ENCODE results near the gene MOB3A.

The MOB3A gene

GRCh38 chr19:2044709-2045500 is 51.2 kb downstream of the MOB3A start:
- FAIRE-seq = no peak
- DNase-seq (ENCODE audit: insufficient read length) = no peak
- TF ChIP-seq POLR2A (IDR thresholded peaks at IDR 0.05; ENCODE audit: low read depth, low read length) (no peak), TAF1 (IDR thresholded peaks at IDR 0.05; ENCODE audit: borderline replicate concordance, low read depth, low read length) (no peak), POLR2AphosphoS5 (IDR thresholded peaks at IDR 0.05; ENCODE audit: low read depth, low read length) (no peak)

- DNase-seq (ENCODE audit: insufficient read length) (no peak), FAIRE-seq (no peak)
- no peak; the same call in 1 of the 2 replicates for TF ChIP-seq POLR2AphosphoS5 (IDR thresholded peaks at IDR 0.05; ENCODE audit: low read depth, low read length)
- no peak for TF ChIP-seq POLR2A (IDR thresholded peaks at IDR 0.05; ENCODE audit: low read depth, low read length)
- TF ChIP-seq TAF1 (IDR thresholded peaks at IDR 0.05; ENCODE audit: borderline replicate concordance, low read depth, low read length) = no peak
Observed at GRCh38 chr19:2043961-2044708, 52.0 kb downstream of the MOB3A start.

- FAIRE-seq (no peak), DNase-seq (ENCODE audit: insufficient read length) (no peak)
- TF ChIP-seq TAF1 (IDR thresholded peaks at IDR 0.05; ENCODE audit: borderline replicate concordance, low read depth, low read length) = no peak
- TF ChIP-seq POLR2A (IDR thresholded peaks at IDR 0.05; ENCODE audit: low read depth, low read length) = no peak
- TF ChIP-seq POLR2AphosphoS5 (IDR thresholded peaks at IDR 0.05; ENCODE audit: low read depth, low read length) = no peak
Observed at GRCh38 chr19:2043251-2043641, 52.9 kb downstream of the MOB3A start.

- FAIRE-seq (no peak), DNase-seq (ENCODE audit: insufficient read length) (no peak)
- TF ChIP-seq POLR2AphosphoS5 (IDR thresholded peaks at IDR 0.05; ENCODE audit: low read depth, low read length) (peak; percentile 51; the same call in 1 of the 2 replicates), TAF1 (IDR thresholded peaks at IDR 0.05; ENCODE audit: borderline replicate concordance, low read depth, low read length) (no peak)
Observed at GRCh38 chr19:2042485-2043250, 53.5 kb downstream of the MOB3A start.

- peak; percentile 49; the same call in 1 of the 2 replicates for TF ChIP-seq TAF1 (IDR thresholded peaks at IDR 0.05; ENCODE audit: borderline replicate concordance, low read depth, low read length)
- TF ChIP-seq POLR2AphosphoS5 (IDR thresholded peaks at IDR 0.05; ENCODE audit: low read depth, low read length) = peak; percentile 57; the same call in 1 of the 2 replicates
- TF ChIP-seq POLR2A (IDR thresholded peaks at IDR 0.05; ENCODE audit: low read depth, low read length) = peak; percentile 73
- DNase-seq (ENCODE audit: insufficient read length) (peak; percentile 99), FAIRE-seq (peak; percentile 99)
Observed at GRCh38 chr19:2041683-2042484, 54.2 kb downstream of the MOB3A start.

GRCh38 chr19:2041433-2041682 is 54.8 kb downstream of the MOB3A start:
- TF ChIP-seq POLR2AphosphoS5 (IDR thresholded peaks at IDR 0.05; ENCODE audit: low read depth, low read length) = no peak
- TF ChIP-seq TAF1 (IDR thresholded peaks at IDR 0.05; ENCODE audit: borderline replicate concordance, low read depth, low read length) = no peak
- TF ChIP-seq POLR2A (IDR thresholded peaks at IDR 0.05; ENCODE audit: low read depth, low read length) = no peak
- FAIRE-seq (no peak), DNase-seq (ENCODE audit: insufficient read length) (no peak)

- no peak for FAIRE-seq
- TF ChIP-seq TAF1 (IDR thresholded peaks at IDR 0.05; ENCODE audit: borderline replicate concordance, low read depth, low read length) = no peak
- peak; percentile 24; the same call in 1 of the 2 replicates for TF ChIP-seq POLR2AphosphoS5 (IDR thresholded peaks at IDR 0.05; ENCODE audit: low read depth, low read length)
- TF ChIP-seq POLR2A (IDR thresholded peaks at IDR 0.05; ENCODE audit: low read depth, low read length) = no peak
- DNase-seq (ENCODE audit: insufficient read length) = no peak
Observed at GRCh38 chr19:2040647-2041432, 55.3 kb downstream of the MOB3A start.

- DNase-seq (ENCODE audit: insufficient read length) = no peak
Observed at GRCh38 chr19:2039959-2040646, 56.0 kb downstream of the MOB3A start.

GRCh38 chr19:2039089-2039958 is 56.8 kb downstream of the MOB3A start:
- no peak for FAIRE-seq
- no peak for TF ChIP-seq TAF1 (IDR thresholded peaks at IDR 0.05; ENCODE audit: borderline replicate concordance, low read depth, low read length)
- no peak for TF ChIP-seq POLR2A (IDR thresholded peaks at IDR 0.05; ENCODE audit: low read depth, low read length)
- peak; percentile 10; the same call in 1 of the 2 replicates for TF ChIP-seq POLR2AphosphoS5 (IDR thresholded peaks at IDR 0.05; ENCODE audit: low read depth, low read length)

More at GRCh38 chr19:2039959-2040646, 56.0 kb downstream of the MOB3A start:
- FAIRE-seq = no peak
- no peak for TF ChIP-seq POLR2AphosphoS5 (IDR thresholded peaks at IDR 0.05; ENCODE audit: low read depth, low read length)
- no peak for TF ChIP-seq TAF1 (IDR thresholded peaks at IDR 0.05; ENCODE audit: borderline replicate concordance, low read depth, low read length)
- TF ChIP-seq POLR2A (IDR thresholded peaks at IDR 0.05; ENCODE audit: low read depth, low read length) = no peak

More at GRCh38 chr19:2039089-2039958, 56.8 kb downstream of the MOB3A start:
- DNase-seq (ENCODE audit: insufficient read length) = no peak

Measured in GM12892 (cell line).